ENCODE measurements around the gene BSCL2. TPM values are rescaled to one million over a fixed set of nuclear protein-coding genes. Genes with fewer than 3 reads are reported as not detected.

The BSCL2 gene
- total RNA-seq, 4 donors from 2014 or later: 54.9 to 153 (median 89.4) TPM

DNA sequence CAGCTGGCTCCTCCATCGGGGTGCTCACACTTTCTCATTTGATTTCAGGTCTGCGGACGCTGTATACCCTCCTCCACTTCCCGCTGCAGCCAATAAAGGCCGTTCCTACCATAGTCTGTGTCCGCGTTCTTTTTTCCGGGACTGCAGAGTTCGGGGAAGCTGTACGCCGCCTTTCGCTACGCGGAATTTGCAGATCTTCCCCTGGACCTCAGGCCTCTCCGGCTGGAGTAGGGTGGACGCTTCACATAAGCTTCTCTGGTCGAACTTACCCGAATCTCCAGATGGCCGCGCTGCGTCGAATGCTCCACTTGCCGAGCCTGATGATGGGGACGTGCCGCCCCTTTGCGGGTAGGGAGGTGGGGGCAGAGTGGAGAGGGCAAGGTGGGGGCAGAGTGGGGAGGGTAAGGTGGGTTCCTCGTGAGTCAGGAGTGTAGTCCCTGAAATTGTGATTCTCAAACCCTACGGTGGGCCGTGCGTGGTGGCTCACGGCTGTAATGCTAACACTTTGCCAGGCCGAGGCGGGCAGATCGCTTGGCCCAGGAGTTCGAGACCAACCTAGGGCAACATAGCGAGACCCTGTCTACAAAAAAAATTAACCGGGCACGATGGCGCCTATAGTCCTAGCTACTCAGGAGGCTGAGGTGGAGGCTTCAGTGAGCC, 41.5 kb downstream of the BSCL2 start:
- no peaks in the 10 kb centered on the region for H3K27me3 ChIP-seq
- peak; percentile 67 for DNase-seq
- H3K9me3 ChIP-seq: no peaks in the 10 kb centered on the region
- WGBS, 2 donors: 3 to 4% methylated on average over 31 to 36 of the region's 39 CpGs
- H3K27ac ChIP-seq: peak overlapping the region; percentile 56 to 79 (median 77)
- no peaks in the 10 kb centered on the region for H3K36me3 ChIP-seq
- peaks cover 13 to 20% of the 10 kb centered on the region in 2 donors for H3K4me1 ChIP-seq
- intact Hi-C loops (cut with DNase I): no loop called here
- H3K4me3 ChIP-seq (replicated peaks in 1 of 3): peak overlapping the region; percentile 61 to 93 (median 63)
- TF ChIP-seq, protein P1, sequence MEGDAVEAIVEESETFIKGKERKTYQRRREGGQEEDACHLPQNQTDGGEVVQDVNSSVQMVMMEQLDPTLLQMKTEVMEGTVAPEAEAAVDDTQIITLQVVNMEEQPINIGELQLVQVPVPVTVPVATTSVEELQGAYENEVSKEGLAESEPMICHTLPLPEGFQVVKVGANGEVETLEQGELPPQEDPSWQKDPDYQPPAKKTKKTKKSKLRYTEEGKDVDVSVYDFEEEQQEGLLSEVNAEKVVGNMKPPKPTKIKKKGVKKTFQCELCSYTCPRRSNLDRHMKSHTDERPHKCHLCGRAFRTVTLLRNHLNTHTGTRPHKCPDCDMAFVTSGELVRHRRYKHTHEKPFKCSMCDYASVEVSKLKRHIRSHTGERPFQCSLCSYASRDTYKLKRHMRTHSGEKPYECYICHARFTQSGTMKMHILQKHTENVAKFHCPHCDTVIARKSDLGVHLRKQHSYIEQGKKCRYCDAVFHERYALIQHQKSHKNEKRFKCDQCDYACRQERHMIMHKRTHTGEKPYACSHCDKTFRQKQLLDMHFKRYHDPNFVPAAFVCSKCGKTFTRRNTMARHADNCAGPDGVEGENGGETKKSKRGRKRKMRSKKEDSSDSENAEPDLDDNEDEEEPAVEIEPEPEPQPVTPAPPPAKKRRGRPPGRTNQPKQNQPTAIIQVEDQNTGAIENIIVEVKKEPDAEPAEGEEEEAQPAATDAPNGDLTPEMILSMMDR (IDR thresholded peaks at IDR 0.05): no peak
- TF ChIP-seq POLR2A (IDR thresholded peaks at IDR 0.05): no peak

DNA sequence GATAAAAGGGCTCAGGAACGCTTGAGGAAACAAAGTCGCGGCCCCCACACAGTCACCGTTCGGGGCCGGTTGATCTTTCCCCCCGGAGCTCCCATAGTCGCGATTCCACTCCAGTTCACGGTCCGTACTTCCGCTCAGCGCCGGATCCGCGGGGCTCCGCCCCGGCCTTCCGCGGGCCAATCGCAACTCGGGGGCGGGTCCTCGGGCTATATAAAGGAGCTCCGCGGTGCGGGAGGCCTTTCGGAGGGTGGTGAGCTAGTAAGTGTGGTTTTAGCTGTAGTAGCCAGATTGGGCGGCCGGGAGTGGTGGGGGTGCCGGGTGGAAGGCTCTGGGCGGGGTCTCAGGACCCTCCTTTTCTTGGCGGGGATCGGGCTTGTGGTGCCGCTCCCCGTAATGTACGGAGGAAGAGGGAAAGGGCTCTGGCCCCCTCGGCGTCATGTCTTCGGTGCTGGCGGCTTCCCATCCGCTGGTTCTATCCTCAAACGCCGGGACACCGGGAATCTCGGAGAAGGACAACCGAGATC, 42.1 kb downstream of the BSCL2 start, which contains the start of the genes C11orf98 and CSKMT:
TSS of gene C11orf98 (minus strand) at position 136 of the 524 bp plus-strand sequence. CDS start at position 95, 41 bp downstream.
TSS of gene CSKMT (plus strand) at position 238 of the 524 bp plus-strand sequence. CDS start 568 bp downstream, outside the sequence.
- DNase-seq: peak; percentile 94 to 95
- WGBS, 2 donors: 0 to 2% methylated on average over 5 to 10 of the region's 47 CpGs
- intact Hi-C loops (cut with DNase I): no loop called here
- TF ChIP-seq, protein P1 (IDR thresholded peaks at IDR 0.05): no peak
- peak; percentile 89 to 99 for TF ChIP-seq POLR2A (IDR thresholded peaks at IDR 0.05)
- H3K4me3 ChIP-seq (replicated peaks in 1 of 3): peak within 1 kb of the TSS; percentile 63 to 93 (median 82)
- no peaks in the 10 kb centered on the region for H3K27me3 ChIP-seq
- H3K27ac ChIP-seq: peak within 1 kb of the TSS; percentile 63 to 79 (median 77)
- no peaks in the 10 kb centered on the region for H3K36me3 ChIP-seq
- H3K4me1 ChIP-seq: peaks cover 10 to 16% of the 10 kb centered on the region in 2 donors
- H3K9me3 ChIP-seq: no peaks in the 10 kb centered on the region

DNA sequence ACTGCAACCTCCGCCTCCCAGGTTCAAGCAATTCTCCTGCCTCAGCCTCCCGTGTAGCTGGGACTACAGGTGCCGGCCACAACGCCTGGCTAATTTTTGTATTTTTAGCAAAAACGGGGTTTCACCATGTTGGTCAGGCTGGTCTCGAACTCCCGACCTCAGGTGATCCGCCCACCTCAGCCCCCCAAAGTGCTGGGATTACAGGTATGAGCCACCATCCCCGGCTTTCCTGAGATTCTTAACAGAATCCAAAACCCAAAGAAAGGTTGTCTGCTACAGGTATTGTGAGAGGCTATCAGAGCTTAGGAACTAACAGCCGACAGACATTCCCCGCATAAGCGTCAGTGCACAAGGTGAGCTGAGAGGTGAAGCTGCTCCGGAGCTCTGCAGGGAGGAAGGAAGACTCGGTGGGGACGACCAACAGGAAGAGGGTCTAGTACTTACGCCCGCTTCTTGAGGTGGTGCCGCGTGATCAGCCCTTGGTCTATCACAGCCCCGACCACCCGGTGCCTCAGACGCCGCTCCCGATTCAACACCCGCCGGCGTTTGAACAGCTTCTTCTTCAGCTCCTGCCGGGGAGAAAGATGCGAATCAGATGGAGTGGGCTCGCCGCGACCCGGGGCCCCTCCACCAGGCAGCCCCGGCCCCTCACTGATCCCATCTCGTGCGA, 42.7 kb downstream of the BSCL2 start:
- peaks cover 10 to 16% of the 10 kb centered on the region in 2 donors for H3K4me1 ChIP-seq
- no peaks in the 10 kb centered on the region for H3K36me3 ChIP-seq
- H3K27ac ChIP-seq: peak overlapping the region; percentile 63 to 79 (median 77)
- WGBS, 2 donors: 3 to 7% methylated on average over 14 to 27 of the region's 36 CpGs
- no peaks in the 10 kb centered on the region for H3K27me3 ChIP-seq
- peak overlapping the region; percentile 63 to 93 (median 82) for H3K4me3 ChIP-seq (replicated peaks in 1 of 3)
- TF ChIP-seq, protein P1 (IDR thresholded peaks at IDR 0.05): no peak
- TF ChIP-seq POLR2A (IDR thresholded peaks at IDR 0.05): no peak
- no peaks in the 10 kb centered on the region for H3K9me3 ChIP-seq
- peak; percentile 61 to 64 for DNase-seq
- intact Hi-C loops (cut with DNase I): no loop called here

DNA sequence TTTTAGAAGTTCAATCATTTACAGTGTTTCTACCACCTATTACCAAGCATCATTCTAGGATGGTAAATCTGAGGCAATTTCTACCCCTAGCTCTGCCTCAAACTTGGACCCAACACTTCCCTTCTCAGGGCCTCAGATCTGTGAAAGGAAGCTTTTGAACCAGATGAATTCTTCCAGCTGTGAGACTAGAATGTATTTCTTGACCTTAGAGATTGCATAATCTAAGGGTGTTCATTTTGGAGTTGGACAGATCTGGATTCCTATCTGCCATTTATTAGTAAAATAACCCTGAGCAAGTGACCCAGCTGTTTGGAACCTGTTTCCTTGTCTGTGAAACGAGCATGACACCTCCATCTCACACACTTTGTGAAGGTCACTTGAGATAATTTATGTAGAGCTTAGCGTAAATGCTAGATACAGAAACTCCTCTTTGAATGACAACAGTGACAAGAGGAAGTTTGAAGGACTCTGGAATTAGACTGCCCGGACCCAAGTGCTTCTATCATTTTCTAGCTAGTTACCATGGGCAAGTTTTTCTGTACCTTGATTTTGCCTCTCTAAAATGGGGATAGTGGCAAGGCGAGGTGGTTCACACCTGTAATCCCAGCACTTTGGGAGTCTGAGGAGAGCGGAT, 50.3 kb downstream of the BSCL2 start:
- H3K27me3 ChIP-seq: no peaks in the 10 kb centered on the region
- no peak overlapping the region for H3K4me3 ChIP-seq (replicated peaks in 1 of 3)
- no peak overlapping the region for H3K27ac ChIP-seq
- TF ChIP-seq POLR2A (IDR thresholded peaks at IDR 0.05): no peak
- TF ChIP-seq, protein P1 (IDR thresholded peaks at IDR 0.05): no peak
- intact Hi-C loops (cut with DNase I): no loop called here
- 52 to 65% methylated on average over 5 of the region's 5 CpGs for WGBS, 2 donors
- DNase-seq: no peak
- H3K9me3 ChIP-seq: no peaks in the 10 kb centered on the region
- H3K4me1 ChIP-seq: peaks cover 6% of the 10 kb centered on the region in 2 donors
- H3K36me3 ChIP-seq: no peaks in the 10 kb centered on the region

Measured in thyroid gland (tissue), 4 donors.